GM12892 (cell line): Measurements from ENCODE around the gene ABCC6.

Experiments
- POLR2A ChIP-seq: IDR thresholded peaks from 2 replicates; pipeline ENCODE4 v1.6.1; 2011; ENCODE audit warnings: low read depth, low read length, control low read depth
- POLR2AphosphoS5 ChIP-seq: IDR thresholded peaks from 2 replicates; pipeline ENCODE4 v1.6.1; 2011; ENCODE audit warnings: low read depth, low read length, control low read depth
- TAF1 ChIP-seq: IDR thresholded peaks from 2 replicates; pipeline ENCODE4 v1.6.1; 2011; ENCODE audit warnings: low read depth, mild to moderate bottlenecking, control low read depth, low read length, borderline replicate concordance

DNA sequence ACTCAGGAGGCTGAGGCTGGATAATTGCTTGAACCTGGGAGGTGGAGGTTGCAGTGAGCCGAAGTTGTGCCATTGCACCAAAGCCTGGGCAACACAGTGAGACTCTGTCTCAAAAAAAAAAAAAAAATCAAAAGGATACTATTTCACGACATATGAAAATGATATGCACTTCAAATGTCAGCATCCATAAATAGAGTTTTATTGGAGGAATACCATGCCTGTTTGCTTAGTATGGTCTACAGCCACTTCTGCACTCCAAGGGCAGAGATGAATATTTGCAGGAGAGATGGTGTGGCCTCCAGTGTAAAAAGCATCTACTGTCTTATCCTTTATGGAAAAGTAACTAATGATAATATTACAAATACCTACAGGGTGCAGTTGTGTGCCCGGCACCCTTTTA lies 27.2 kb downstream of the ABCC6 start:
- TF ChIP-seq POLR2AphosphoS5 (no peak), POLR2A (no peak), TAF1 (no peak)
